Esophagus muscularis mucosa (tissue), 3 donors: ENCODE results near the gene SULF2.

ENCODE experiments used
- EP300 ChIP-seq: sonication (generic); formaldehyde crosslinking; IDR thresholded peaks from one replicate; pipeline ENCODE4 v1.6.1; 2017; ENCODE audit warnings: antibody characterized with exemption
- TF ChIP-seq, protein P1 (sequence below), 3 experiments: fragments of 200-600 bp in 2 of 3; fragments of 450-650 bp in 1 of 3; sonication (generic) in 2 of 3; IDR thresholded peaks; one replicate each; pipeline ENCODE4 v1.5.1; 2017 to 2019; ENCODE audit warnings: antibody characterized with exemption in 3 of 3, mild to moderate bottlenecking in 2 of 3, moderate library complexity in 1 of 3

DNA sequence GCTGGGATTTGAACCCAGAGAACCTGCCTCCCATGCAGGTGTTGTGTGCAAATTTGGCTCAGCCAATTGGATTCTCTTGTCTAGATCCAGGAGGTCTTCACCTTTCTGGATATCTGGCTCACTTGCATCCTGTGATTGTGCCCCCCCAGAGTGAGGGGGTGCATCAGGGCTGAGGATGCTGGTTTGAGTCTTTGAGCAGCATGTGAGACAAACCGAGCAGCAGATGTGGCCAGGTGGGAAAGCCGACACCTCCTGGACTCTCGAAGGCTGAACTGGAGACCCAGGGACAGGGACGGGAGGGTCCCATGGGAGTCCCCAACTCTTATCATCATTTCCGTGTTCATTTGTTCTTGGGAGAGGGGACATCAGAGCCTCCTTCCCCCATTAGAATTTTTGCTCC lies 30.6 kb upstream of the SULF2 start:
- TF ChIP-seq, protein P1, sequence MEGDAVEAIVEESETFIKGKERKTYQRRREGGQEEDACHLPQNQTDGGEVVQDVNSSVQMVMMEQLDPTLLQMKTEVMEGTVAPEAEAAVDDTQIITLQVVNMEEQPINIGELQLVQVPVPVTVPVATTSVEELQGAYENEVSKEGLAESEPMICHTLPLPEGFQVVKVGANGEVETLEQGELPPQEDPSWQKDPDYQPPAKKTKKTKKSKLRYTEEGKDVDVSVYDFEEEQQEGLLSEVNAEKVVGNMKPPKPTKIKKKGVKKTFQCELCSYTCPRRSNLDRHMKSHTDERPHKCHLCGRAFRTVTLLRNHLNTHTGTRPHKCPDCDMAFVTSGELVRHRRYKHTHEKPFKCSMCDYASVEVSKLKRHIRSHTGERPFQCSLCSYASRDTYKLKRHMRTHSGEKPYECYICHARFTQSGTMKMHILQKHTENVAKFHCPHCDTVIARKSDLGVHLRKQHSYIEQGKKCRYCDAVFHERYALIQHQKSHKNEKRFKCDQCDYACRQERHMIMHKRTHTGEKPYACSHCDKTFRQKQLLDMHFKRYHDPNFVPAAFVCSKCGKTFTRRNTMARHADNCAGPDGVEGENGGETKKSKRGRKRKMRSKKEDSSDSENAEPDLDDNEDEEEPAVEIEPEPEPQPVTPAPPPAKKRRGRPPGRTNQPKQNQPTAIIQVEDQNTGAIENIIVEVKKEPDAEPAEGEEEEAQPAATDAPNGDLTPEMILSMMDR (IDR thresholded peaks at IDR 0.05) = no peak
- no peak for TF ChIP-seq EP300
